Effector memory CD8-positive, alpha-beta T cell (primary cell): ENCODE data around the gene UBR4.
A peak's percentile ranks its signal among the peaks of the same experiment; 100 is the strongest.

ENCODE experiments used
- ATAC-seq: fragments of 150-1000 bp; cut with Tn5 transposase; replicated peaks from 2 replicates; pipeline ENCODE4 v1.10.0; 2021; ENCODE audit warnings: mild to moderate bottlenecking, moderate library complexity
- DNase-seq, 3 experiments: peaks; one replicate each; pipeline ENCODE4 v3.0.0; 2021
- H3K27ac Mint-ChIP-seq, 2 donors: one replicate each; pipeline ENCODE4 v1.8.0; 2022; ENCODE audit warnings: mild to moderate bottlenecking in 2 of 2, mixed read lengths in 2 of 2, moderate library complexity in 2 of 2
- H3K27me3 Mint-ChIP-seq, 2 donors: one replicate each; pipeline ENCODE4 v1.8.0; 2022; ENCODE audit warnings: mixed read lengths in 2 of 2
- H3K36me3 Mint-ChIP-seq: one replicate; pipeline ENCODE4 v1.8.0; 2022; ENCODE audit warnings: mild to moderate bottlenecking, moderate library complexity, mixed read lengths; ENCODE audit not compliant: insufficient read depth
- H3K4me1 Mint-ChIP-seq, 2 donors: one replicate each; pipeline ENCODE4 v1.8.0; 2022; ENCODE audit warnings: low read depth in 2 of 2, mixed read lengths in 2 of 2
- H3K4me3 Mint-ChIP-seq, 2 donors: one replicate each; pipeline ENCODE4 v1.8.0; 2022; ENCODE audit warnings: mild to moderate bottlenecking in 2 of 2, mixed read lengths in 2 of 2, moderate library complexity in 2 of 2
- H3K9me3 Mint-ChIP-seq, 2 donors: one replicate each; pipeline ENCODE4 v1.8.0; 2022; ENCODE audit warnings: mixed read lengths in 2 of 2

The UBR4 gene

GRCh38 chr1:19070891-19071621, 139.0 kb downstream of the UBR4 start:
- Mint-ChIP-seq H3K27me3 (no peaks in the 10 kb centered on the region), H3K27ac (peak overlapping the region in 1 of 2 donors; percentile 67)

GRCh38 chr1:19070197-19070651, 139.8 kb downstream of the UBR4 start:
- peaks cover 20 to 22% of the 10 kb centered on the region in 2 donors for H3K4me1 Mint-ChIP-seq
- H3K27ac Mint-ChIP-seq: peak overlapping the region in 1 of 2 donors; percentile 67
- H3K4me3 Mint-ChIP-seq: no peak overlapping the region
- peaks cover 7% of the 10 kb centered on the region for H3K36me3 Mint-ChIP-seq
- DNase-seq (no peak), ATAC-seq (no peak)
- no peaks in the 10 kb centered on the region for H3K27me3 Mint-ChIP-seq
- no peaks in the 10 kb centered on the region for H3K9me3 Mint-ChIP-seq

More at GRCh38 chr1:19070891-19071621, 139.0 kb downstream of the UBR4 start:
- Mint-ChIP-seq H3K4me1 (peaks cover 22 to 28% of the 10 kb centered on the region in 2 donors), H3K4me3 (no peak overlapping the region), H3K9me3 (no peaks in the 10 kb centered on the region), H3K36me3 (peaks cover 14% of the 10 kb centered on the region)
- no peak for ATAC-seq
- no peak for DNase-seq

- Mint-ChIP-seq H3K27ac (peak overlapping the region in 1 of 2 donors; percentile 31), H3K36me3 (no peaks in the 10 kb centered on the region), H3K9me3 (no peaks in the 10 kb centered on the region), H3K4me1 (peaks cover 7 to 12% of the 10 kb centered on the region in 2 donors), H3K4me3 (no peak overlapping the region), H3K27me3 (no peaks in the 10 kb centered on the region)
- ATAC-seq (no peak), DNase-seq (no peak)
Measured at GRCh38 chr1:19068639-19069276, 141.3 kb downstream of the UBR4 start.

GRCh38 chr1:19067912-19068638, 142.0 kb downstream of the UBR4 start:
- Mint-ChIP-seq H3K36me3 (no peaks in the 10 kb centered on the region), H3K4me3 (no peak overlapping the region), H3K27me3 (no peaks in the 10 kb centered on the region), H3K9me3 (no peaks in the 10 kb centered on the region), H3K4me1 (peaks cover 3 to 9% of the 10 kb centered on the region in 2 donors), H3K27ac (peak overlapping the region in 1 of 2 donors; percentile 31)
- ATAC-seq: no peak
- DNase-seq: no peak

- Mint-ChIP-seq H3K9me3 (no peaks in the 10 kb centered on the region), H3K27ac (no peak overlapping the region), H3K36me3 (peaks cover 2% of the 10 kb centered on the region), H3K27me3 (no peaks in the 10 kb centered on the region), H3K4me3 (no peak overlapping the region), H3K4me1 (peaks cover 0 to 10% of the 10 kb centered on the region in 2 donors)
- ATAC-seq (no peak), DNase-seq (no peak)
Measured at GRCh38 chr1:19067182-19067911, 142.7 kb downstream of the UBR4 start.

GRCh38 chr1:19066874-19067181, 143.2 kb downstream of the UBR4 start:
- Mint-ChIP-seq H3K4me3 (no peak overlapping the region), H3K9me3 (no peaks in the 10 kb centered on the region), H3K27me3 (no peaks in the 10 kb centered on the region), H3K36me3 (peaks cover 7% of the 10 kb centered on the region), H3K27ac (no peak overlapping the region), H3K4me1 (peaks cover 0 to 14% of the 10 kb centered on the region in 2 donors)
- DNase-seq: no peak
- no peak for ATAC-seq

- Mint-ChIP-seq H3K4me1 (peaks cover 2 to 14% of the 10 kb centered on the region in 2 donors), H3K9me3 (peaks cover under 1 to 3% of the 10 kb centered on the region in 2 donors), H3K4me3 (no peak overlapping the region), H3K27me3 (no peaks in the 10 kb centered on the region), H3K27ac (no peak overlapping the region), H3K36me3 (peaks cover 12% of the 10 kb centered on the region)
- DNase-seq: no peak
- ATAC-seq: no peak
Measured at GRCh38 chr1:19066248-19066873, 143.7 kb downstream of the UBR4 start.

- H3K36me3 Mint-ChIP-seq: peaks cover 19% of the 10 kb centered on the region
- H3K27me3 Mint-ChIP-seq: no peaks in the 10 kb centered on the region
Measured at GRCh38 chr1:19065526-19066247, 144.4 kb downstream of the UBR4 start.

GRCh38 chr1:19064906-19065450, 145.1 kb downstream of the UBR4 start:
- peaks cover 2 to 8% of the 10 kb centered on the region in 2 donors for H3K9me3 Mint-ChIP-seq
- ATAC-seq (no peak), DNase-seq (no peak)
- no peak overlapping the region for H3K4me3 Mint-ChIP-seq
- H3K36me3 Mint-ChIP-seq: peaks cover 20% of the 10 kb centered on the region
- H3K27me3 Mint-ChIP-seq: no peaks in the 10 kb centered on the region
- no peak overlapping the region for H3K27ac Mint-ChIP-seq
- H3K4me1 Mint-ChIP-seq: peaks cover 4 to 5% of the 10 kb centered on the region in 2 donors

More at GRCh38 chr1:19065526-19066247, 144.4 kb downstream of the UBR4 start:
- DNase-seq (no peak), ATAC-seq (no peak)
- peaks cover 4 to 9% of the 10 kb centered on the region in 2 donors for H3K4me1 Mint-ChIP-seq
- H3K9me3 Mint-ChIP-seq: peaks cover 2 to 8% of the 10 kb centered on the region in 2 donors
- H3K27ac Mint-ChIP-seq: no peak overlapping the region
- no peak overlapping the region for H3K4me3 Mint-ChIP-seq

GRCh38 chr1:19063122-19063521, 146.9 kb downstream of the UBR4 start:
- Mint-ChIP-seq H3K27me3 (peaks cover 5 to 10% of the 10 kb centered on the region in 2 donors), H3K4me3 (no peak overlapping the region), H3K4me1 (peaks cover 4 to 5% of the 10 kb centered on the region in 2 donors), H3K9me3 (peaks cover 2 to 8% of the 10 kb centered on the region in 2 donors), H3K36me3 (peaks cover 20% of the 10 kb centered on the region), H3K27ac (no peak overlapping the region)
- no peak for DNase-seq
- ATAC-seq: no peak

GRCh38 chr1:19062258-19063029, 147.6 kb downstream of the UBR4 start:
- Mint-ChIP-seq H3K9me3 (peaks cover 2 to 8% of the 10 kb centered on the region in 2 donors), H3K4me1 (peaks cover 4 to 5% of the 10 kb centered on the region in 2 donors), H3K27me3 (peaks cover 6 to 16% of the 10 kb centered on the region in 2 donors), H3K4me3 (no peak overlapping the region), H3K36me3 (peaks cover 20% of the 10 kb centered on the region), H3K27ac (peak overlapping the region; percentile 67 to 88)
- no peak for DNase-seq
- ATAC-seq: no peak
